ENCODE measurements around the gene MYADM.

Gene MYADM

DNA sequence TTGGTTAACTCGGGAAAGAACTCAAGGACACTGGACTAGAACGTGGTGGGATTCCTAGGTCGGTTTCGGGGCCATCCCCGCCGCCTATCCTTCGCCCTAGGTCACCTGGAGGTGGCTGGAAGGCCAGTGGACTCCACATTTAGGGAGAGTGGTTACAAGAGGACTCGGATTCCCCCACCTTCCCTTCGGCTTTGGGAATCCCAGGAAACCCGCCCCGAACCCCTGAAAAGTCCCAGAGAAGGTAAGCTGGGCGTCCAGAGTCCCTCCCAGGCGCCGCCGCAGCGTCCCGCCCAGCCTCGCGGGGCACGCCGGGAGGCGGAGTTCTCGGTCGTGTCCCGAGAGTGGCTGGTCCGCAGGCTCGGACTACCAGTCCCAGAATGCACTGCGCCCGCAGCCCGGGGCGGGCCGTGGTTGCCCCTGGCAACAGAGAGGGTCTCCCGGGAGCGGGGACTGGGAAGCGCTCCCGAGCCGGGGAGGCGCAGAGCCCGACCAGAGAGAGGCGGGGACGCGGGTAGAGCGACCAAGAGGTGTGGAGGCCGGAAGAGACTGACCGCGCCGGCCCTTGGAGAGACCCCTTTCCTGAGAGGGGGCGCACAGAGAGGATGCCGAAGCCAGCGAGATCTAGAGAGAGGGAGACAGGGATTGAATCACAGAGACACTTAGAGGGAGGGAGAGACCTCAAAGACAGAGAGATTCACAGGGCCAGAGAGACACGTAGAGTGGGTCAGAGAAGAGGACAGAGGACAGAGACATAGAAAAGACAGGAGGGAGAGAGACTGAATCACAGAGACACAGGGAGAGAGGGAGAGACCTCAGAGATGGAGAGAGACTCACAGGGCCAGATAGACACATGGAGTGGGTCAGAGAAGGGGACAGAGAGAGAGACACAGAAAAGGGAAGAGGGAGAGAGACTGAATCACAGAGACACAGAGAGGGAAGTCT lies 11.7 kb downstream of the MYADM start:
- DNase-seq (ENCODE audit: extremely low spot score), result peak; percentile 96
- CTCF ChIA-PET, result interaction anchor here (0.7 kb wide), 1 partner anchor 23 kb away, joined by 4 read pairs; no protein-coding TSS in a partner anchor
- POLR2A ChIA-PET, result interaction anchor here (0.9 to 1.6 kb wide), 8 partner anchors 9 to 101 kb away, joined by 3 to 39 read pairs (median 8); partner anchors contain the start of gene MYADM
- TF ChIP-seq ELF4 (IDR thresholded peaks at IDR 0.05), result peak; percentile 30
- peak; percentile 21; the same call in 1 of the 2 replicates for TF ChIP-seq L3MBTL2 (conservative IDR thresholded peaks at IDR 0.05)
- no peak for TF ChIP-seq FOXA1 (IDR thresholded peaks at IDR 0.05)
- TF ChIP-seq NFRKB (IDR thresholded peaks at IDR 0.05), result no peak
- peak; percentile 78 for TF ChIP-seq SUZ12 (IDR thresholded peaks at IDR 0.05)

DNA sequence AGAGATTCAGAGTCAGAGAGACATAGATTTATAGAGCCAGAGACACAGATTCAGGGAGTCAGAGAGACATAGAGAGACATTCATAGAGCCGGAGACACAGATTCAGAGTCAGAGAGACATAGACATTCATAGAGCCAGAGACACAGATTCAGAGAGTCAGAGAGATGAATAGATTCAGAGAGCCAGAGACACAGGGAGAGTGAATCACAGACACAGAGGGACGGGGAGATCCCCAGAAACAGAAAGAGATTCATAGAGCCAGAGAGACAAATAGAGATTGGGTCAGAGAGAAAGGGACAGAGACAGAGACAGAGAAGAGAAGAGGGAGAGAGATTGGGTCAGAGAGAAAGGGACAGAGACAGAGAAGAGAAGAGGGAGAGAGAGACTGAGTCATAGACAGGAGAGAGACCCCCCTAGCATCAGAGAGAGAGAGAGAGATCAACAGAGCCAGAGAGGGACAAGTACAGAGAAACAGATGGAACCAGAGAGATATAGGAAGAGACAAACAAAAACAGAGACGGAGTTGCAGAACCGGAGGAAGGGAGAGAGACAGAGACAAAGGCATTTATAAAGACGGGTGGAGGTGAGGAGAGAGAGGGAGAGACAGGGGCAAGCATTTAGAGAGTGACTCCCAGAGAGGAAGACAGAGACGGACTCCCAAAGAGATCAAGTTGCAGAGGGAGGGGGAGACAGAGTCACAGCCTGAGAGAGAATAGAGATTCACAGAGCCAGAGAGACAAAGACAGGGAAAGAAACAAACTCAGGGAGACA lies 13.2 kb downstream of the MYADM start:
- CTCF ChIA-PET, result no interaction called here
- POLR2A ChIA-PET, result interaction anchor here (2.0 kb wide), 1 partner anchor 8 kb away, joined by 6 read pairs; no protein-coding TSS in a partner anchor
- DNase-seq (ENCODE audit: extremely low spot score), result no peak
- TF ChIP-seq FOXK2 (IDR thresholded peaks at IDR 0.05), result no peak
- no peak for TF ChIP-seq NFRKB (IDR thresholded peaks at IDR 0.05)

DNA sequence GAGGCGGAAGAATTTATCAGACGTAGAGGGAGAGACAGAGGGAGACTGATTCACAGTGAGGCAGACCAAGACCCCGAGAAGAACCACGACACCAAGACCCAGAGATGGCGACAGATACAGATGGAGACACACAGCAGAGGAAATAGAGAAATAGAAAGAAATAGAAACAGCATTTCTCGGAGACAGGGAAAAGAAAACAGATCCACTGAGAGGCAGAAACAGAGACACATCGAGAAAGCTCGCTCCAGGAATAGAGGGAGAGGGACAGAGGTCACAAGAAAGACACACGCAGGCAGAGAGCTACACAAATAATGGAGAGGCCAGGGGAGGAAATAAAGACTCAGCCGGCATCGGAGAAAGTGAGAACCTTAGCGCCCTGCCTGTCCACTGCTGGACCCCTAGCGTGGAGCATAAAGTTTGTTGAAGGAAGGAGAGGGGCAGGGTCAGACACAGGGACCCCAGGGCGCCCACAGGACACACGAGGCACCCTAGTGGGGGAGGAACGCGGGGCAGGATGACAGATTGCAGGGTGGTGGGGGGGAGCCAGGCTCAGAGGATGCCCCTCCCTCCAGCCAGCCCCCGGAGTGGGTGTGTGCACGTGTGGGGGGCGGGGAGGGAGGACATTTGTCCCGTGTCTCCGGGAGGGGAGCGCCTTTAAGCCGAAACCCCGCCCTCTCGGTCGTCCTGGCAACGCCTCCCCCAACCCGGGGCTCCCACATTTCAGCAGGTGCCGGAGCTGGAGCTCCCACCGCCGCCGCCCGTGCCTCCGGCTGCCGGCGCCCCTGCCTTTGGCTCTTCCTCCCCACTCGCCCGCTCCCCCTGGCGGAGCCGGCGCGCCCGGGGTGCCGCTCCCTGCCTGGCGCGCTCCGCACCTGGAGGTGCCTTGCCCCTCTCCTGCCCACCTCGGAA lies 14.1 kb downstream of the MYADM start, which contains the start of gene PRKCG:
Gene PRKCG, plus strand, starts transcription at position 716 of the 909 bp plus-strand sequence. CDS start 298 bp downstream, outside the sequence.
- DNase-seq (ENCODE audit: extremely low spot score), result no peak
- TF ChIP-seq FOXM1 (IDR thresholded peaks at IDR 0.05; ENCODE audit: borderline replicate concordance), result no peak
- TF ChIP-seq ELF4 (IDR thresholded peaks at IDR 0.05), result no peak
- TF ChIP-seq FOXK2 (IDR thresholded peaks at IDR 0.05), result no peak
- no peak for TF ChIP-seq BHLHE40 (IDR thresholded peaks at IDR 0.05; ENCODE audit: borderline replicate concordance)
- TF ChIP-seq, protein P1, sequence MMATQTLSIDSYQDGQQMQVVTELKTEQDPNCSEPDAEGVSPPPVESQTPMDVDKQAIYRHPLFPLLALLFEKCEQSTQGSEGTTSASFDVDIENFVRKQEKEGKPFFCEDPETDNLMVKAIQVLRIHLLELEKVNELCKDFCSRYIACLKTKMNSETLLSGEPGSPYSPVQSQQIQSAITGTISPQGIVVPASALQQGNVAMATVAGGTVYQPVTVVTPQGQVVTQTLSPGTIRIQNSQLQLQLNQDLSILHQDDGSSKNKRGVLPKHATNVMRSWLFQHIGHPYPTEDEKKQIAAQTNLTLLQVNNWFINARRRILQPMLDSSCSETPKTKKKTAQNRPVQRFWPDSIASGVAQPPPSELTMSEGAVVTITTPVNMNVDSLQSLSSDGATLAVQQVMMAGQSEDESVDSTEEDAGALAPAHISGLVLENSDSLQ (IDR thresholded peaks at IDR 0.05), result no peak
- no peak for TF ChIP-seq LEF1 (IDR thresholded peaks at IDR 0.05; ENCODE audit: borderline replicate concordance)
- TF ChIP-seq ARNT (IDR thresholded peaks at IDR 0.05), result no peak
- TF ChIP-seq TARDBP (IDR thresholded peaks at IDR 0.05), result no peak
- TF ChIP-seq CTBP1 (IDR thresholded peaks at IDR 0.05; ENCODE audit: borderline replicate concordance), result no peak
- TF ChIP-seq NFRKB (IDR thresholded peaks at IDR 0.05), result no peak
- TF ChIP-seq ZNF384 (IDR thresholded peaks at IDR 0.05), result no peak
- TF ChIP-seq FOXA1 (IDR thresholded peaks at IDR 0.05), result no peak
- no peak for TF ChIP-seq L3MBTL2 (conservative IDR thresholded peaks at IDR 0.05)
- TF ChIP-seq SP1 (IDR thresholded peaks at IDR 0.05), result no peak
- CTCF ChIA-PET, result interaction anchor here (0.6 kb wide), 1 partner anchor 28 kb away, joined by 3 read pairs; no protein-coding TSS in a partner anchor

DNA sequence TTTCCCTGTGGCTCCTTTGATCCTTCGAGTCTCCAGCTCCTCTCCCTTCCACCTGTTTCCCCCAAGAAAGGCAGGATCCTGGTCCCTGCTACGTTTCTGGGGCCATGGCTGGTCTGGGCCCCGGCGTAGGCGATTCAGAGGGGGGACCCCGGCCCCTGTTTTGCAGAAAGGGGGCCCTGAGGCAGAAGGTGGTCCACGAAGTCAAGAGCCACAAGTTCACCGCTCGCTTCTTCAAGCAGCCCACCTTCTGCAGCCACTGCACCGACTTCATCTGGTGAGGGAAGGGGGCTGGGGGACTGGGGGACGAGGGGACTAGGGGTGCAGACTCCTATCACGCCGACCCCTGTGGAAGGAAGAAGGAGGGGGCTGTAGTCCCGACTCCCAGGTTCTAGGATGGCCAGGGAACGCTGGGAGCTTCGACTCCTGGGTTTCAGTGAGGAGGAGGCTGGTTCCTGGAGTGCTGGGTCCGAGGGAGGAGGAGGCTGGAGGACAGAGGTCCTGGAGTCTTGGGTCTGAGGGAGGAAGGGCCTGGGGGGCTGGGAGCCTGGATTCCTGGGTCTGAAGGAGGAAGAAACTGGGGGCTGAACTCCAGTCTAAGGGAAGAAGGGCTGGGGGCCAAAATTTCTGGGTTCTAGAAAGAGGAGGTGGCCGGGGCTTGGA lies 14.8 kb downstream of the MYADM start:
- TF ChIP-seq BHLHE40 (IDR thresholded peaks at IDR 0.05; ENCODE audit: borderline replicate concordance) (no peak), ELF4 (IDR thresholded peaks at IDR 0.05) (no peak), SUZ12 (IDR thresholded peaks at IDR 0.05) (no peak), ARNT (IDR thresholded peaks at IDR 0.05) (no peak), TARDBP (IDR thresholded peaks at IDR 0.05) (no peak), ZNF384 (IDR thresholded peaks at IDR 0.05) (no peak), SP1 (IDR thresholded peaks at IDR 0.05) (no peak), HDGF (IDR thresholded peaks at IDR 0.05; ENCODE audit: borderline replicate concordance) (no peak), LEF1 (IDR thresholded peaks at IDR 0.05; ENCODE audit: borderline replicate concordance) (no peak), FOXA1 (IDR thresholded peaks at IDR 0.05) (no peak), NFRKB (IDR thresholded peaks at IDR 0.05) (no peak), CTBP1 (IDR thresholded peaks at IDR 0.05; ENCODE audit: borderline replicate concordance) (no peak), L3MBTL2 (conservative IDR thresholded peaks at IDR 0.05) (no peak)
- TF ChIP-seq, protein P1 (IDR thresholded peaks at IDR 0.05), result no peak
- POLR2A ChIA-PET, result interaction anchor here (0.6 to 2.0 kb wide), 2 partner anchors 10 to 98 kb away, joined by 3 to 6 read pairs; no protein-coding TSS in a partner anchor
- CTCF ChIA-PET, result no interaction called here
- no peak for DNase-seq (ENCODE audit: extremely low spot score)

More for the DNA sequence above, 14.1 kb downstream of the MYADM start, which contains the start of gene PRKCG:
- POLR2A ChIA-PET, result interaction anchor here (2.0 kb wide), 1 partner anchor 9 kb away, joined by 6 read pairs; no protein-coding TSS in a partner anchor

DNA sequence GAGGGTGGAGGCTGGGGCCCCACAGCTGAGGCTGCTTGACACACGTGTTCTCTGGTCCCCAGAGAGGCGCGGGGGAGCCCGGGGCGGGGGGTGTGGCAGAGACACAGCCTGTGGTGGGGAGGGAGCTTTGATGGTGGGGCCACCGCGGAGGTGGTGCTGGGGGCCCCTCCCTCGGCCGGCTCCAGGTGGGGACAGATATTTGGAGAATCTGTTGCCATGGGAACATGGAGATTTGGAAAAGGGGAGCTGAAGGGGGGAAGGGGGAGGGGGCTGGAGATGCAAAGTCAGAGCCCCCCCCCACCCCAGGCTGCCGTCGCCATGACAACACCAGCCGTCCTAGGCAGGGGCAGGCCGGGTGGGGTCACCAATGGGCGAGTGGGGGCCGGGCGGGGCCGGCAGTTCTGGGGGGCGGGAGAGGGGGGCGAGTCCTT lies 15.6 kb downstream of the MYADM start:
- no peak for TF ChIP-seq FOXK2 (IDR thresholded peaks at IDR 0.05)
- no peak for TF ChIP-seq SP1 (IDR thresholded peaks at IDR 0.05)
- TF ChIP-seq L3MBTL2 (conservative IDR thresholded peaks at IDR 0.05), result no peak
- no peak for TF ChIP-seq TARDBP (IDR thresholded peaks at IDR 0.05)
- TF ChIP-seq ELF4 (IDR thresholded peaks at IDR 0.05), result no peak
- TF ChIP-seq HDGF (IDR thresholded peaks at IDR 0.05; ENCODE audit: borderline replicate concordance), result no peak
- TF ChIP-seq ZNF384 (IDR thresholded peaks at IDR 0.05), result no peak
- TF ChIP-seq CTBP1 (IDR thresholded peaks at IDR 0.05; ENCODE audit: borderline replicate concordance), result no peak
- TF ChIP-seq FOXM1 (IDR thresholded peaks at IDR 0.05; ENCODE audit: borderline replicate concordance), result no peak
- TF ChIP-seq SUZ12 (IDR thresholded peaks at IDR 0.05), result no peak
- TF ChIP-seq, protein P1 (IDR thresholded peaks at IDR 0.05), result no peak
- no peak for TF ChIP-seq BHLHE40 (IDR thresholded peaks at IDR 0.05; ENCODE audit: borderline replicate concordance)
- no peak for TF ChIP-seq FOXA1 (IDR thresholded peaks at IDR 0.05)
- TF ChIP-seq NFRKB (IDR thresholded peaks at IDR 0.05), result no peak
- ChIA-PET CTCF (interaction anchor here (1.9 kb wide), 1 partner anchor 147 kb away, joined by 4 read pairs; no protein-coding TSS in a partner anchor), POLR2A (interaction anchor here (0.6 to 2.0 kb wide), 2 partner anchors 10 to 97 kb away, joined by 3 to 6 read pairs; no protein-coding TSS in a partner anchor)
- DNase-seq (ENCODE audit: extremely low spot score), result no peak

All from HEK293T (cell line).